Measurements from ENCODE around the gene FXYD7.

- TF ChIP-seq CTCF (IDR thresholded peaks at IDR 0.05; ENCODE audit: low read length) (no peak), EZH2 (IDR thresholded peaks at IDR 0.05; ENCODE audit: borderline replicate concordance, low read length) (no peak)
Measured at GRCh38 chr19:35177377-35178274, 34.6 kb downstream of the FXYD7 start.

All from OCI-LY1 (cell line).